DND-41 (cell line): ENCODE measurements around the gene CDC37.

ENCODE experiments used
- CTCF ChIP-seq: IDR thresholded peaks from 2 replicates; pipeline ENCODE4 v1.5.1; 2012; ENCODE audit warnings: borderline replicate concordance, low read length, moderate library complexity, mild to moderate bottlenecking; ENCODE audit not compliant: poor library complexity, severe bottlenecking; ENCODE audit errors: extremely low read depth
- EZH2 ChIP-seq: IDR thresholded peaks from 3 replicates; pipeline ENCODE4 v1.6.1; 2012; ENCODE audit warnings: borderline replicate concordance, low read depth, mild to moderate bottlenecking, moderate library complexity, low read length, inconsistent platforms; ENCODE audit not compliant: severe bottlenecking

GRCh38 chr19:10395917-10396316, 7.4 kb downstream of the CDC37 start:
- TF ChIP-seq CTCF = no peak
- no peak for TF ChIP-seq EZH2
